ENCODE results near the gene C7orf57. TPM values are rescaled to one million over a fixed set of nuclear protein-coding genes. Genes with fewer than 3 reads are reported as not detected.
"Not testable (repeated sequence)": the region's sequence is repeated elsewhere in the genome, so short reads cannot be mapped to it uniquely, and the experiment has no call there.

C7orf57 gene
- total and polyA plus RNA-seq, 2 donors (not counting 1 experiment from before 2014, with no cell fraction given) = not detected

GRCh38 chr7:47988496-47989386 lies 46.6 kb upstream of the C7orf57 start:
- no peaks in the 10 kb centered on the region for H3K27me3 ChIP-seq (replicated peaks in 1 of 4; ENCODE audit: control extremely low read depth in 1 of 4, control insufficient read depth in 3 of 4, insufficient read depth in 4 of 4, low read length in 3 of 4)
- no peak overlapping the region for H3K4me3 ChIP-seq (ENCODE audit: control extremely low read depth in 1 of 5, extremely low read depth in 1 of 5, insufficient read depth in 1 of 5, low read depth in 2 of 5, low read length in 4 of 5)
- no peaks in the 10 kb centered on the region for H3K79me2 ChIP-seq (ENCODE audit: control insufficient read depth, insufficient read depth, low read length)
- POLR2A ChIA-PET = no interaction called here
- H4K20me1 ChIP-seq (ENCODE audit: control insufficient read depth, insufficient read depth, low read length, poor library complexity, severe bottlenecking) = no peaks in the 10 kb centered on the region
- H3K4me1 Mint-ChIP-seq = peaks cover 12% of the 10 kb centered on the region
- no peak for DNase-seq
- H3K27me3 Mint-ChIP-seq = no peaks in the 10 kb centered on the region
- no peak overlapping the region for H3K27ac Mint-ChIP-seq
- H3K36me3 ChIP-seq (replicated peaks in 1 of 2; ENCODE audit: control extremely low read depth in 1 of 2, control insufficient read depth in 1 of 2, extremely low read depth in 1 of 2, insufficient read depth in 2 of 2, low read length in 1 of 2) = no peaks in the 10 kb centered on the region
- no peak overlapping the region for H3K27ac ChIP-seq (ENCODE audit: low read length in 2 of 2)
- H3K4me2 ChIP-seq (replicated peaks; ENCODE audit: low read depth, low read length, poor library complexity, severe bottlenecking) = no peak overlapping the region
- ATAC-seq (ENCODE audit: low read depth) = no peak
- no peak overlapping the region for H3K9ac ChIP-seq (ENCODE audit: low read length)
- H2AFZ ChIP-seq (ENCODE audit: insufficient read depth, low read depth, low read length, poor library complexity, severe bottlenecking) = no peak overlapping the region
- H3K4me1 ChIP-seq (ENCODE audit: control insufficient read depth in 2 of 2, insufficient read depth in 2 of 2, low read length in 2 of 2) = peaks cover 9 to 12% of the 10 kb centered on the region in 2 donors
- H3K9me3 Mint-ChIP-seq (ENCODE audit: insufficient read depth) = no peaks in the 10 kb centered on the region
- TF ChIP-seq EZH2 (IDR thresholded peaks at IDR 0.05; ENCODE audit: borderline replicate concordance, insufficient read depth, low read depth, low read length, poor library complexity, severe bottlenecking) = no peak
- peak; percentile 40 for TF ChIP-seq CTCF (IDR thresholded peaks at IDR 0.05)
- 100% methylated on average over 2 of the region's 8 CpGs for WGBS (ENCODE audit: insufficient coverage)
- intact Hi-C loops (cut with micrococcal nuclease) = no loop called here
- no peaks in the 10 kb centered on the region for H3K9me3 ChIP-seq (ENCODE audit: control extremely low read depth in 1 of 3, control insufficient read depth in 2 of 3, insufficient read depth in 1 of 3, low read length in 2 of 3)
- H3K4me3 Mint-ChIP-seq = no peak overlapping the region
- CTCF ChIA-PET = interaction anchor here (0.9 to 2.7 kb wide), 8 partner anchors 10 to 124 kb away, joined by 3 to 28 read pairs (median 4); partner anchors contain the start of gene PKD1L1

- H3K27ac Mint-ChIP-seq; H3K4me3 ChIP-seq (ENCODE audit: control extremely low read depth in 1 of 5, extremely low read depth in 1 of 5, insufficient read depth in 1 of 5, low read depth in 2 of 5, low read length in 4 of 5); POLR2A ChIA-PET; H3K27ac ChIP-seq (ENCODE audit: low read length in 2 of 2); H3K9me3 ChIP-seq (ENCODE audit: control extremely low read depth in 1 of 3, control insufficient read depth in 2 of 3, insufficient read depth in 1 of 3, low read length in 2 of 3); H3K27me3 Mint-ChIP-seq; intact Hi-C loops (cut with micrococcal nuclease); H3K9me3 Mint-ChIP-seq (ENCODE audit: insufficient read depth); H3K36me3 ChIP-seq (replicated peaks in 1 of 2; ENCODE audit: control extremely low read depth in 1 of 2, control insufficient read depth in 1 of 2, extremely low read depth in 1 of 2, insufficient read depth in 2 of 2, low read length in 1 of 2); H3K4me3 Mint-ChIP-seq; H3K79me2 ChIP-seq (ENCODE audit: control insufficient read depth, insufficient read depth, low read length); H4K20me1 ChIP-seq (ENCODE audit: control insufficient read depth, insufficient read depth, low read length, poor library complexity, severe bottlenecking); H3K27me3 ChIP-seq (replicated peaks in 1 of 4; ENCODE audit: control extremely low read depth in 1 of 4, control insufficient read depth in 3 of 4, insufficient read depth in 4 of 4, low read length in 3 of 4); ATAC-seq (ENCODE audit: low read depth); H3K9ac ChIP-seq (ENCODE audit: low read length); H2AFZ ChIP-seq (ENCODE audit: insufficient read depth, low read depth, low read length, poor library complexity, severe bottlenecking); DNase-seq; H3K4me2 ChIP-seq (replicated peaks; ENCODE audit: low read depth, low read length, poor library complexity, severe bottlenecking): not testable (repeated sequence)
- H3K4me1 ChIP-seq (ENCODE audit: control insufficient read depth in 2 of 2, insufficient read depth in 2 of 2, low read length in 2 of 2) = peaks cover 9 to 12% of the 10 kb centered on the region in 2 donors
- 69% methylated on average over 5 of the region's 10 CpGs for WGBS (ENCODE audit: insufficient coverage)
- peaks cover 12% of the 10 kb centered on the region for H3K4me1 Mint-ChIP-seq
- CTCF ChIA-PET = interaction anchor here (0.6 to 4.7 kb wide), 7 partner anchors 39 to 120 kb away, joined by 3 to 229 read pairs (median 12); partner anchors contain the start of genes PKD1L1 and UPP1
Measured at GRCh38 chr7:47989607-47990400, 45.5 kb upstream of the C7orf57 start.
